IPS-18a (cell line): ENCODE results near the gene ACSS2.

Experiments
- H3K27ac ChIP-seq: one replicate; pipeline ENCODE4 v1.5.1; 2013; ENCODE audit warnings: low read length
- H3K27me3 ChIP-seq: one replicate; pipeline ENCODE4 v1.6.1; 2013; ENCODE audit warnings: mild to moderate bottlenecking, low read length; ENCODE audit not compliant: control insufficient read depth, insufficient read depth
- H3K36me3 ChIP-seq: one replicate; pipeline ENCODE4 v1.6.1; 2013; ENCODE audit warnings: low read depth, low read length; ENCODE audit not compliant: control insufficient read depth
- H3K4me1 ChIP-seq: one replicate; pipeline ENCODE4 v1.6.1; 2013; ENCODE audit warnings: low read depth, low read length; ENCODE audit not compliant: control insufficient read depth
- H3K4me3 ChIP-seq: one replicate; pipeline ENCODE4 v1.5.1; 2013; ENCODE audit warnings: low read length
- H3K9ac ChIP-seq: one replicate; pipeline ENCODE4 v1.6.1; 2013; ENCODE audit warnings: mild to moderate bottlenecking, low read length, moderate library complexity
- H3K9me3 ChIP-seq: one replicate; pipeline ENCODE4 v1.6.1; 2013; ENCODE audit warnings: low read depth, low read length; ENCODE audit not compliant: control insufficient read depth

ACSS2 gene

GRCh38 chr20:34941226-34941625 lies 64.8 kb downstream of the ACSS2 start:
- H3K36me3 ChIP-seq, result peaks cover 35% of the 10 kb centered on the region
- no peaks in the 10 kb centered on the region for H3K9me3 ChIP-seq
- no peak overlapping the region for H3K4me3 ChIP-seq
- H3K27ac ChIP-seq, result no peak overlapping the region
- no peaks in the 10 kb centered on the region for H3K4me1 ChIP-seq
- H3K9ac ChIP-seq, result no peak overlapping the region
- no peaks in the 10 kb centered on the region for H3K27me3 ChIP-seq

- no peak overlapping the region for H3K4me3 ChIP-seq
- peaks cover 30% of the 10 kb centered on the region for H3K36me3 ChIP-seq
Measured at GRCh38 chr20:34942301-34942700, 65.9 kb downstream of the ACSS2 start.

GRCh38 chr20:34943808-34944567 lies 67.6 kb downstream of the ACSS2 start:
- Histone ChIP-seq H3K27ac (no peak overlapping the region), H3K9me3 (no peaks in the 10 kb centered on the region), H3K36me3 (peaks cover 23% of the 10 kb centered on the region), H3K4me3 (no peak overlapping the region), H3K27me3 (no peaks in the 10 kb centered on the region), H3K4me1 (no peaks in the 10 kb centered on the region), H3K9ac (no peak overlapping the region)

More at GRCh38 chr20:34942301-34942700, 65.9 kb downstream of the ACSS2 start:
- H3K27me3 ChIP-seq, result no peaks in the 10 kb centered on the region
- H3K9me3 ChIP-seq, result no peaks in the 10 kb centered on the region
- no peaks in the 10 kb centered on the region for H3K4me1 ChIP-seq
- H3K9ac ChIP-seq, result no peak overlapping the region
- H3K27ac ChIP-seq, result no peak overlapping the region

GRCh38 chr20:34945315-34946077 lies 69.1 kb downstream of the ACSS2 start:
- H3K36me3 ChIP-seq, result peaks cover 21% of the 10 kb centered on the region

GRCh38 chr20:34946661-34947060 lies 70.2 kb downstream of the ACSS2 start:
- H3K36me3 ChIP-seq, result peaks cover 19% of the 10 kb centered on the region
- no peaks in the 10 kb centered on the region for H3K4me1 ChIP-seq
- H3K9ac ChIP-seq, result no peak overlapping the region
- H3K9me3 ChIP-seq, result no peaks in the 10 kb centered on the region
- no peak overlapping the region for H3K27ac ChIP-seq
- H3K4me3 ChIP-seq, result no peak overlapping the region
- H3K27me3 ChIP-seq, result no peaks in the 10 kb centered on the region

More at GRCh38 chr20:34945315-34946077, 69.1 kb downstream of the ACSS2 start:
- H3K9ac ChIP-seq, result no peak overlapping the region
- H3K4me1 ChIP-seq, result no peaks in the 10 kb centered on the region
- no peaks in the 10 kb centered on the region for H3K27me3 ChIP-seq
- H3K27ac ChIP-seq, result no peak overlapping the region
- no peaks in the 10 kb centered on the region for H3K9me3 ChIP-seq
- H3K4me3 ChIP-seq, result no peak overlapping the region

- no peak overlapping the region for H3K9ac ChIP-seq
- H3K4me1 ChIP-seq, result no peaks in the 10 kb centered on the region
- H3K4me3 ChIP-seq, result no peak overlapping the region
- H3K9me3 ChIP-seq, result no peaks in the 10 kb centered on the region
- H3K36me3 ChIP-seq, result peaks cover 17% of the 10 kb centered on the region
- H3K27ac ChIP-seq, result no peak overlapping the region
- H3K27me3 ChIP-seq, result no peaks in the 10 kb centered on the region
Measured at GRCh38 chr20:34947336-34947735, 70.9 kb downstream of the ACSS2 start.

- Histone ChIP-seq H3K4me1 (no peaks in the 10 kb centered on the region), H3K9me3 (no peaks in the 10 kb centered on the region), H3K4me3 (no peak overlapping the region), H3K36me3 (peaks cover 13% of the 10 kb centered on the region), H3K27me3 (no peaks in the 10 kb centered on the region), H3K9ac (no peak overlapping the region), H3K27ac (no peak overlapping the region)
Measured at GRCh38 chr20:34948030-34948429, 71.6 kb downstream of the ACSS2 start.

- Histone ChIP-seq H3K4me1 (no peaks in the 10 kb centered on the region), H3K9ac (no peak overlapping the region), H3K4me3 (no peak overlapping the region), H3K36me3 (peaks cover 5% of the 10 kb centered on the region), H3K27ac (no peak overlapping the region), H3K27me3 (no peaks in the 10 kb centered on the region), H3K9me3 (no peaks in the 10 kb centered on the region)
Measured at GRCh38 chr20:34949120-34949519, 72.7 kb downstream of the ACSS2 start.

- H3K9me3 ChIP-seq, result no peaks in the 10 kb centered on the region
- no peak overlapping the region for H3K27ac ChIP-seq
- no peaks in the 10 kb centered on the region for H3K36me3 ChIP-seq
- H3K4me1 ChIP-seq, result peaks cover 6% of the 10 kb centered on the region
- H3K9ac ChIP-seq, result no peak overlapping the region
- H3K27me3 ChIP-seq, result no peaks in the 10 kb centered on the region
- no peak overlapping the region for H3K4me3 ChIP-seq
Measured at GRCh38 chr20:34951252-34951651, 74.8 kb downstream of the ACSS2 start.

GRCh38 chr20:34951652-34952051 lies 75.2 kb downstream of the ACSS2 start:
- Histone ChIP-seq H3K4me1 (peaks cover 8% of the 10 kb centered on the region), H3K36me3 (no peaks in the 10 kb centered on the region), H3K27me3 (no peaks in the 10 kb centered on the region), H3K9me3 (no peaks in the 10 kb centered on the region), H3K27ac (no peak overlapping the region), H3K9ac (no peak overlapping the region), H3K4me3 (no peak overlapping the region)

- Histone ChIP-seq H3K9ac (no peak overlapping the region), H3K4me3 (no peak overlapping the region), H3K36me3 (no peaks in the 10 kb centered on the region), H3K27ac (no peak overlapping the region), H3K4me1 (peaks cover 8% of the 10 kb centered on the region), H3K27me3 (no peaks in the 10 kb centered on the region), H3K9me3 (no peaks in the 10 kb centered on the region)
Measured at GRCh38 chr20:34952671-34953070, 76.3 kb downstream of the ACSS2 start.
